ES-I3 (cell line): ENCODE measurements around the gene PTAFR.

Experiments
- H3K36me3 ChIP-seq: 2 replicates; pipeline ENCODE4 v1.6.1; 2013; ENCODE audit warnings: mild to moderate bottlenecking, low read length, control low read depth, moderate library complexity; ENCODE audit not compliant: insufficient read depth
- H3K4me1 ChIP-seq: 2 replicates; pipeline ENCODE4 v1.6.1; 2013; ENCODE audit warnings: mild to moderate bottlenecking, control low read depth, low read length; ENCODE audit not compliant: insufficient read depth
- H3K9ac ChIP-seq: 2 replicates; pipeline ENCODE4 v1.6.1; 2013; ENCODE audit warnings: low read depth, mild to moderate bottlenecking, low read length, moderate library complexity
- H3K9me3 ChIP-seq: 2 replicates; pipeline ENCODE4 v1.6.1; 2013; ENCODE audit warnings: mild to moderate bottlenecking, low read length, moderate library complexity; ENCODE audit not compliant: control insufficient read depth, insufficient read depth

The PTAFR gene

DNA sequence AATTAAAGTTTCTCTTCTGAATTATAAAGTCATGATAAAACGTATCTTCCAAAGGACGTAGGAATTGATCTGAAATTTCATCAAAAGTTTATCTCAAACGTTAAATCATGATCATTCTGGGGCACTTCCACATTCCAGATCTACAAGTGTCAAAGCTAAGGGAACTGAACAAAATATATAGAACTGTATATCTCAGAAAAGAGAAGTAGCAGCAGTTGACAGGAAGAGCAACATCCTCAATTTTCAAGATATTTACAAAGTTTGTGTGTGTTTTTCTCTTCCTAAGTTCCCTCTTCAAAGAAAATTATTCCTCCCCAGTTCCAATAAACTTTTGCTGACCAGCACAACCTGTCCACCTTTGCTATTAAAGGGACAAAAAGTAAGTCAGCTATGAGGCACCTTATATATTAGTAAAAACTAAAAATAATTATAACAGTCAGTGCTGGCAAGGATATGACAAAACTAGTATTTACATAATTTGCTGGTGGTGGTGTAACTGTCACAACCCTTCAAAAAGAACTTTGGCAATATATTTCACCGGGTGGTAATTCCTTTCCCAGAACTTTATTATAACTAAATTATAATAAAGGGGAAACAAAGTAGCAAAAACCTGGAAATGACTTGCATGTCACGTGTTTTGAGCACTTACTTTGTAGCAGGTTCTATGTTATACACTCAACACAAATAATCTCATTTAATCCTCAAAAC, 49.6 kb downstream of the PTAFR start:
- no peak overlapping the region for H3K9ac ChIP-seq
- no peaks in the 10 kb centered on the region for H3K36me3 ChIP-seq
- no peaks in the 10 kb centered on the region for H3K9me3 ChIP-seq
- peaks cover 5% of the 10 kb centered on the region; the same call in 1 of the 2 replicates for H3K4me1 ChIP-seq

GRCh38 chr1:28126212-28126611, 50.3 kb downstream of the PTAFR start:
- Histone ChIP-seq H3K4me1 (peaks cover 5% of the 10 kb centered on the region; the same call in 1 of the 2 replicates), H3K9ac (no peak overlapping the region), H3K36me3 (no peaks in the 10 kb centered on the region), H3K9me3 (no peaks in the 10 kb centered on the region)

- Histone ChIP-seq H3K9ac (no peak overlapping the region), H3K9me3 (no peaks in the 10 kb centered on the region), H3K4me1 (peaks cover 5% of the 10 kb centered on the region; the same call in 1 of the 2 replicates), H3K36me3 (no peaks in the 10 kb centered on the region)
Observed at GRCh38 chr1:28123461-28123961, 53.0 kb downstream of the PTAFR start.

DNA sequence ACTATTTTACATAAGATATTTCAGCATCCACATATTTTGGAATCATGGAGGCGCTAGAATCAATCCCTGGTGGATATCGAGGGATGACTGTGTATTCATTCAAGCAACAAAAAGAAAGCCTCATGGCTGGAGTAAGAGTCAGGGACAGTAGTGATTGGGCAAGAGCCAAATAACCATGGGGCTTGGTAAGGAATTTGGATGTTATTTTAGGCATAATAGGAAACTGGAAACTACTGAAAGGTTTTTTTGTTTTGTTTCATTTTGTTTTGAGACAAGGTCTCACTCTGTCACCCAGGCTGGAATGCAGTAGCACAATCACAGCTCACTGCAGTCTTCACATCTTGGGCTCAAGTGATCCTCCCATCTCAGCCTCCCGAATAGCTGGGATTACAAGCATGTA, 54.3 kb downstream of the PTAFR start:
- Histone ChIP-seq H3K4me1 (peaks cover 5% of the 10 kb centered on the region; the same call in 1 of the 2 replicates), H3K9me3 (no peaks in the 10 kb centered on the region), H3K36me3 (no peaks in the 10 kb centered on the region), H3K9ac (no peak overlapping the region)

GRCh38 chr1:28119556-28119955, 56.9 kb downstream of the PTAFR start:
- H3K9ac ChIP-seq = no peak overlapping the region
- H3K4me1 ChIP-seq = peaks cover 5% of the 10 kb centered on the region; the same call in 1 of the 2 replicates
- H3K9me3 ChIP-seq = no peaks in the 10 kb centered on the region
- no peaks in the 10 kb centered on the region for H3K36me3 ChIP-seq

- no peaks in the 10 kb centered on the region for H3K36me3 ChIP-seq
- H3K9me3 ChIP-seq = no peaks in the 10 kb centered on the region
- H3K4me1 ChIP-seq = peaks cover 5% of the 10 kb centered on the region; the same call in 1 of the 2 replicates
- no peak overlapping the region for H3K9ac ChIP-seq
Observed at GRCh38 chr1:28118640-28119307, 57.7 kb downstream of the PTAFR start.

DNA sequence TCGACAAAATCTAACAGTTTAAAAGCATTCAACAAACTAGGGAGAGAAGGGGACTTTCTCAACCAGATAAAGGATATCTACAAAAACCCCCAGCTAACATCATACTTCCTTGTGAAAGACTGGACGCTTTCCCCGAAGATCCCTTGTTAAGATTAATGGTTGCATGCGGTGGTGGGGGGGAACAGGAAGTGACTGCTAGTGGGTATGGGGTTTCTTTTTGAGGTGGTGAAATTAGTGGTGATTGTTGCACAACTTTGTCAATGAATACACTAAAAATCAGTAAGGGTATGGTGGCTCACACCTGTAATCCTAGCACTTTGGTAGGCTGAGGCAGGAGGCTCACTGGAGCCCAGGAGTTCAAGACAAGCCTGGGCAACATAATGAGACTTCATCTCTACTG, 61.2 kb downstream of the PTAFR start:
- Histone ChIP-seq H3K4me1 (no peaks in the 10 kb centered on the region; the same call in 1 of the 2 replicates), H3K9ac (no peak overlapping the region), H3K36me3 (no peaks in the 10 kb centered on the region), H3K9me3 (no peaks in the 10 kb centered on the region)

- H3K4me1 ChIP-seq = no peaks in the 10 kb centered on the region; the same call in 1 of the 2 replicates
- no peaks in the 10 kb centered on the region for H3K36me3 ChIP-seq
- no peaks in the 10 kb centered on the region for H3K9me3 ChIP-seq
- H3K9ac ChIP-seq = no peak overlapping the region
Observed at GRCh38 chr1:28114844-28115243, 61.6 kb downstream of the PTAFR start.

DNA sequence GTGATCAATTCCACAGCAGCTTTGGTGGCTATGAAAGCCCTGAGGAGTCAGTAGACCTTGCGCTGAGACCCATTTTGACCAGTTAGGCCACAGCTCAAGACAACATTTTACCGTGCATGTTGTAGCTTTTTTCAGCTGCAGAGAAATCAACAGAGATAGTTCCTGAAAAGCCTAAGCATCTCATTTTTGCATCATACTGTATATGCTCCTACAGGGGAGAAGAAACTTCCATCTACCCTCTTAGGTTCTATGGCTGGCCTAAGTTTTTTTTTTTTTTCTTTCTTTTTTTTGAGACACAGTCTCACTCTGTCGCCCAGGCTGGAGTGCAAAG, 63.3 kb downstream of the PTAFR start:
- H3K9me3 ChIP-seq = no peaks in the 10 kb centered on the region
- no peaks in the 10 kb centered on the region; the same call in 1 of the 2 replicates for H3K4me1 ChIP-seq
- H3K36me3 ChIP-seq = no peaks in the 10 kb centered on the region
- no peak overlapping the region for H3K9ac ChIP-seq

- H3K36me3 ChIP-seq = no peaks in the 10 kb centered on the region
- no peaks in the 10 kb centered on the region; the same call in 1 of the 2 replicates for H3K4me1 ChIP-seq
- no peak overlapping the region for H3K9ac ChIP-seq
- no peaks in the 10 kb centered on the region for H3K9me3 ChIP-seq
Observed at GRCh38 chr1:28112388-28113241, 63.9 kb downstream of the PTAFR start.

DNA sequence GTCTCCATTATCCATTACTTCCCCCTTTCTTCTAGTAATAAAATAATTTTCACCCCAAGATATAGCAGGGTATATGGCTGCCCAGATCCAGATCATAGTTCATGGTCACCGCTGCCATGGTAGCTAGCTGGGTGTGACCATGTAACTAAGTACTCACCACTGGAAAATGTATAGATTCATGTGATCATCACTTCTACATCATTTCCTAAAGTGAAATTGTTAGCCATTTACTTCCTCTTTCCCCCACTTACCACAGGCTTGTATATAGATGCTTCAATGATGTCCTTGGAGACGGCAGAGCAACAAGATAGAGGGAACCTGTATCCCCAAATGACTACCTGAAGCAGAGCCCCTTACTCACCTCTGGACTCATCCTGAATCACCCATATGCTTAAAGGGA, 65.3 kb downstream of the PTAFR start:
- H3K9me3 ChIP-seq = no peaks in the 10 kb centered on the region
- no peaks in the 10 kb centered on the region for H3K36me3 ChIP-seq
- no peaks in the 10 kb centered on the region; the same call in 1 of the 2 replicates for H3K4me1 ChIP-seq
- H3K9ac ChIP-seq = no peak overlapping the region

- Histone ChIP-seq H3K9me3 (no peaks in the 10 kb centered on the region), H3K36me3 (no peaks in the 10 kb centered on the region), H3K4me1 (peaks cover under 1% of the 10 kb centered on the region; the same call in 1 of the 2 replicates), H3K9ac (no peak overlapping the region)
Observed at GRCh38 chr1:28110555-28110954, 65.9 kb downstream of the PTAFR start.

GRCh38 chr1:28109639-28110038, 66.9 kb downstream of the PTAFR start:
- H3K36me3 ChIP-seq = no peaks in the 10 kb centered on the region
- H3K9me3 ChIP-seq = no peaks in the 10 kb centered on the region
- no peak overlapping the region for H3K9ac ChIP-seq
- H3K4me1 ChIP-seq = peaks cover 3% of the 10 kb centered on the region

GRCh38 chr1:28108001-28108400, 68.5 kb downstream of the PTAFR start:
- no peak overlapping the region for H3K9ac ChIP-seq
- H3K4me1 ChIP-seq = peaks cover 3% of the 10 kb centered on the region
- H3K9me3 ChIP-seq = no peaks in the 10 kb centered on the region
- no peaks in the 10 kb centered on the region for H3K36me3 ChIP-seq
